HL-60 (cell line): ENCODE data around the gene CMYA5.

Experiments used
- DNase-seq, 2 experiments: peaks; one replicate each; pipeline ENCODE4 v3.0.0-alpha.2; 2010 to 2020; ENCODE audit warnings: low read depth in 1 of 2, low spot score in 1 of 2
- H3K27ac ChIP-seq: fragments of 250-450 bp; sonication (Bioruptor Pico); replicated peaks from 2 replicates; pipeline ENCODE4 v1.5.1; 2020; ENCODE audit warnings: mild to moderate bottlenecking, moderate library complexity
- H3K27me3 ChIP-seq: fragments of 250-450 bp; sonication (Bioruptor Pico); 2 replicates; pipeline ENCODE4 v1.5.1; 2021; ENCODE audit warnings: mild to moderate bottlenecking, moderate library complexity; ENCODE audit not compliant: insufficient read depth, poor library complexity, severe bottlenecking
- H3K4me3 ChIP-seq: replicated peaks from 2 replicates; pipeline ENCODE4 v1.5.1; 2011; ENCODE audit warnings: mild to moderate bottlenecking, control low read depth, low read length; ENCODE audit not compliant: insufficient read depth
- GABPA ChIP-seq: IDR thresholded peaks from 2 replicates; pipeline ENCODE4 v1.6.1; 2012; ENCODE audit warnings: low read depth
- POLR2AphosphoS5 ChIP-seq: IDR thresholded peaks from 2 replicates; pipeline ENCODE4 v1.6.1; 2012; ENCODE audit warnings: low read depth
- SPI1 ChIP-seq: IDR thresholded peaks from 2 replicates; pipeline ENCODE4 v1.6.1; 2012; ENCODE audit warnings: low read depth, mild to moderate bottlenecking, borderline replicate concordance
- TF ChIP-seq, protein P1 (sequence below): IDR thresholded peaks from 2 replicates; pipeline ENCODE4 v1.6.1; 2012; ENCODE audit warnings: low read depth; ENCODE audit not compliant: insufficient replicate concordance
- TF ChIP-seq, protein P2 (sequence below): IDR thresholded peaks from one replicate; pipeline ENCODE4 v1.5.1; 2011; ENCODE audit warnings: low read length, control low read depth, inconsistent platforms; ENCODE audit not compliant: insufficient read depth

Gene CMYA5

DNA sequence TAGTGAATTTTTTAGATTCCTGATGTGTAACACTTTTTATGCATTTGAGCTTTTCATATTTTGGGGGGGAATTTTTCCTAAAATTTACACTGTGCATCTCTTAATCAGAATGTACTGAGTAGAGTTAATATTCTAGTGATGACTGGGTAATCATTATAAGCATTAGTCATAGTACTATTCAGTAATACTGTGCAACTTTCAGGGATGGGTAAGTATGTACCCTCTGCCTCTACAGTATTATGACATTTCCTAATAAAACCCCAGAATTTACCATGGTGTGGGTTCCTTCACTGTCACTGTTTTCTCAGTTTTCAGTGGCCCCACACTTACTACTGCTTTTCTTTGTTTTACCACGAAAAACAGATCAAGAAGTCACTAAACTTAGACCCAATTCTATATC lies 2.8 kb upstream of the CMYA5 start:
- H3K4me3 ChIP-seq = no peak overlapping the region
- no peak for DNase-seq
- no peak for TF ChIP-seq GABPA
- H3K27me3 ChIP-seq = no peaks in the 10 kb centered on the region
- H3K27ac ChIP-seq = no peak overlapping the region

- DNase-seq = no peak
- no peaks in the 10 kb centered on the region for H3K27me3 ChIP-seq
- H3K4me3 ChIP-seq = no peak overlapping the region
- TF ChIP-seq SPI1 = no peak
- TF ChIP-seq, protein P1, sequence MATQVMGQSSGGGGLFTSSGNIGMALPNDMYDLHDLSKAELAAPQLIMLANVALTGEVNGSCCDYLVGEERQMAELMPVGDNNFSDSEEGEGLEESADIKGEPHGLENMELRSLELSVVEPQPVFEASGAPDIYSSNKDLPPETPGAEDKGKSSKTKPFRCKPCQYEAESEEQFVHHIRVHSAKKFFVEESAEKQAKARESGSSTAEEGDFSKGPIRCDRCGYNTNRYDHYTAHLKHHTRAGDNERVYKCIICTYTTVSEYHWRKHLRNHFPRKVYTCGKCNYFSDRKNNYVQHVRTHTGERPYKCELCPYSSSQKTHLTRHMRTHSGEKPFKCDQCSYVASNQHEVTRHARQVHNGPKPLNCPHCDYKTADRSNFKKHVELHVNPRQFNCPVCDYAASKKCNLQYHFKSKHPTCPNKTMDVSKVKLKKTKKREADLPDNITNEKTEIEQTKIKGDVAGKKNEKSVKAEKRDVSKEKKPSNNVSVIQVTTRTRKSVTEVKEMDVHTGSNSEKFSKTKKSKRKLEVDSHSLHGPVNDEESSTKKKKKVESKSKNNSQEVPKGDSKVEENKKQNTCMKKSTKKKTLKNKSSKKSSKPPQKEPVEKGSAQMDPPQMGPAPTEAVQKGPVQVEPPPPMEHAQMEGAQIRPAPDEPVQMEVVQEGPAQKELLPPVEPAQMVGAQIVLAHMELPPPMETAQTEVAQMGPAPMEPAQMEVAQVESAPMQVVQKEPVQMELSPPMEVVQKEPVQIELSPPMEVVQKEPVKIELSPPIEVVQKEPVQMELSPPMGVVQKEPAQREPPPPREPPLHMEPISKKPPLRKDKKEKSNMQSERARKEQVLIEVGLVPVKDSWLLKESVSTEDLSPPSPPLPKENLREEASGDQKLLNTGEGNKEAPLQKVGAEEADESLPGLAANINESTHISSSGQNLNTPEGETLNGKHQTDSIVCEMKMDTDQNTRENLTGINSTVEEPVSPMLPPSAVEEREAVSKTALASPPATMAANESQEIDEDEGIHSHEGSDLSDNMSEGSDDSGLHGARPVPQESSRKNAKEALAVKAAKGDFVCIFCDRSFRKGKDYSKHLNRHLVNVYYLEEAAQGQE = no peak
- TF ChIP-seq, protein P2, sequence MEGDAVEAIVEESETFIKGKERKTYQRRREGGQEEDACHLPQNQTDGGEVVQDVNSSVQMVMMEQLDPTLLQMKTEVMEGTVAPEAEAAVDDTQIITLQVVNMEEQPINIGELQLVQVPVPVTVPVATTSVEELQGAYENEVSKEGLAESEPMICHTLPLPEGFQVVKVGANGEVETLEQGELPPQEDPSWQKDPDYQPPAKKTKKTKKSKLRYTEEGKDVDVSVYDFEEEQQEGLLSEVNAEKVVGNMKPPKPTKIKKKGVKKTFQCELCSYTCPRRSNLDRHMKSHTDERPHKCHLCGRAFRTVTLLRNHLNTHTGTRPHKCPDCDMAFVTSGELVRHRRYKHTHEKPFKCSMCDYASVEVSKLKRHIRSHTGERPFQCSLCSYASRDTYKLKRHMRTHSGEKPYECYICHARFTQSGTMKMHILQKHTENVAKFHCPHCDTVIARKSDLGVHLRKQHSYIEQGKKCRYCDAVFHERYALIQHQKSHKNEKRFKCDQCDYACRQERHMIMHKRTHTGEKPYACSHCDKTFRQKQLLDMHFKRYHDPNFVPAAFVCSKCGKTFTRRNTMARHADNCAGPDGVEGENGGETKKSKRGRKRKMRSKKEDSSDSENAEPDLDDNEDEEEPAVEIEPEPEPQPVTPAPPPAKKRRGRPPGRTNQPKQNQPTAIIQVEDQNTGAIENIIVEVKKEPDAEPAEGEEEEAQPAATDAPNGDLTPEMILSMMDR = no peak
- TF ChIP-seq POLR2AphosphoS5 = no peak
- TF ChIP-seq GABPA = no peak
- H3K27ac ChIP-seq = no peak overlapping the region
Observed at GRCh38 chr5:79687889-79688288, 1.7 kb upstream of the CMYA5 start.

DNA sequence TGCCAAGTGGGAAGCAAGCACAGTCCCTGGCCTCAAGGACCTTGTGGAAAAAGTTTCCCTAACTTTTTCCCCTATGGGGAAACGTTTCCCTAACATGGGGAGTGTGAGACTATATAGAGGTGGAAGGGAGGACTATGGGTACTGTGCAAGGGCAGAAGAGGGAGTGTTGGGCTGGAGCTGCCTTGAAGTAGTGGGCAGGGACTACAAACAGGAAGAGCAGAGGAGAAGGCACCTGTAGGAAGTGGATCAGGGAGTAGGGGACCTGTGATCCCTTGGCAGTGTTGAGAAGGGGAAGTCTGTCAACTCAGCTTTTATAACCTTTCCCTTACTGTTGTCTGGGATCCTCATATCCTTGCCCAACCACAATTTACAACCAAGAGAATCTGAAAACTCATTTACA lies 1.4 kb downstream of the CMYA5 start:
- TF ChIP-seq POLR2AphosphoS5 (no peak), GABPA (no peak), SPI1 (no peak)
- TF ChIP-seq, protein P2 = no peak
- TF ChIP-seq, protein P1 = no peak
- DNase-seq = no peak
- Histone ChIP-seq H3K4me3 (no peak overlapping the region), H3K27me3 (no peaks in the 10 kb centered on the region), H3K27ac (no peak overlapping the region)

GRCh38 chr5:79692596-79692995 lies 3.0 kb downstream of the CMYA5 start:
- TF ChIP-seq, protein P1 = no peak
- TF ChIP-seq GABPA (no peak), POLR2AphosphoS5 (no peak), SPI1 (no peak)
- TF ChIP-seq, protein P2 = no peak
- Histone ChIP-seq H3K27ac (no peak overlapping the region), H3K4me3 (no peak overlapping the region), H3K27me3 (no peaks in the 10 kb centered on the region)
- no peak for DNase-seq
